PC-9 (cell line): Measurements from ENCODE around the gene GART. TPM values are rescaled to one million over a fixed set of nuclear protein-coding genes. Genes with fewer than 3 reads are reported as not detected.
"Not testable (repeated sequence)": the region's sequence is repeated elsewhere in the genome, so short reads cannot be mapped to it uniquely, and the experiment has no call there.

Experiments
- BruUV-seq: library from RNA; stranded (reverse); fragments of 400-500 nt; replicated peaks from 2 replicates; lab custom pipeline; 2021; lab: Mats Ljungman, UMichigan
- CTCF ChIA-PET: fragments of 300-600 bp; sonication (Branson Sonifier 250); formaldehyde crosslinking; loops from one replicate; lab custom pipeline; 2022; ENCODE audit warnings: antibody characterized with exemption; lab: Charles Lee
- POLR2A ChIA-PET: fragments of 300-600 bp; sonication (Branson Sonifier 250); formaldehyde crosslinking; loops from one replicate; lab custom pipeline; 2022; ENCODE audit warnings: antibody characterized with exemption; ENCODE audit not compliant: unreplicated experiment; lab: Charles Lee
- DNase-seq, 2 experiments: peaks; one replicate each; pipeline versions ENCODE4 v3.0.0 to v3.0.0-alpha.2; 2015 to 2022; ENCODE audit warnings: mixed read lengths in 1 of 2
- H2AFZ ChIP-seq: fragments of 200-600 bp; sonication (generic); 2 replicates; pipeline ENCODE4 v1.8.1; 2017; ENCODE audit warnings: antibody characterized with exemption
- H3F3A ChIP-seq: fragments of 200-600 bp; sonication (generic); 2 replicates; pipeline ENCODE4 v1.8.1; 2017; ENCODE audit warnings: antibody characterized with exemption, mild to moderate bottlenecking, low read depth; ENCODE audit not compliant: insufficient read depth
- H3K27ac ChIP-seq: fragments of 200-600 bp; sonication (generic); 2 replicates; pipeline ENCODE4 v1.6.1; 2016; ENCODE audit warnings: mixed run types
- H3K27me3 ChIP-seq: fragments of 200-600 bp; sonication (generic); 2 replicates; pipeline ENCODE4 v1.6.1; 2016; ENCODE audit warnings: low read depth, mixed run types; ENCODE audit not compliant: insufficient read depth
- H3K36me3 ChIP-seq: fragments of 200-600 bp; sonication (generic); 2 replicates; pipeline ENCODE4 v1.6.1; 2016; ENCODE audit warnings: low read depth, mixed run types
- H3K4me1 ChIP-seq: fragments of 200-600 bp; sonication (generic); replicated peaks from 2 replicates; pipeline ENCODE4 v1.6.1; 2016; ENCODE audit warnings: mixed run types; ENCODE audit not compliant: insufficient read depth
- H3K4me2 ChIP-seq: fragments of 200-600 bp; sonication (generic); 2 replicates; pipeline ENCODE4 v1.6.1; 2017; ENCODE audit warnings: mixed run types
- H3K4me3 ChIP-seq: fragments of 200-600 bp; sonication (generic); 2 replicates; pipeline ENCODE4 v1.6.1; 2016; ENCODE audit warnings: mixed run types
- H3K79me2 ChIP-seq: fragments of 200-600 bp; sonication (generic); 2 replicates; pipeline ENCODE4 v1.6.1; 2017; ENCODE audit warnings: low read depth, mixed run types
- H3K9me2 ChIP-seq: fragments of 200-600 bp; sonication (generic); 2 replicates; pipeline ENCODE4 v1.8.1; 2017; ENCODE audit warnings: mild to moderate bottlenecking; ENCODE audit not compliant: insufficient read depth
- H3K9me3 ChIP-seq: fragments of 200-600 bp; sonication (generic); 2 replicates; pipeline ENCODE4 v1.8.1; 2016; ENCODE audit warnings: low read depth; ENCODE audit not compliant: insufficient read depth
- H4K20me1 ChIP-seq: fragments of 200-600 bp; sonication (generic); 2 replicates; pipeline ENCODE4 v1.8.1; 2017; ENCODE audit not compliant: insufficient read depth
- CTCF ChIP-seq: fragments of 200-600 bp; sonication (generic); conservative IDR thresholded peaks from 2 replicates; pipeline ENCODE4 v1.6.1; 2017; ENCODE audit warnings: mixed run types, antibody characterized with exemption, mild to moderate bottlenecking, moderate library complexity
- EZH2 ChIP-seq: fragments of 200-600 bp; sonication (generic); IDR thresholded peaks from 2 replicates; pipeline ENCODE4 v1.8.0; 2017; ENCODE audit warnings: antibody characterized with exemption, low read depth
- intact Hi-C: fragments of 100-400 bp; cut with micrococcal nuclease; formaldehyde crosslinking; loops from one replicate; pipeline ENCODE4 v1.10.0; 2022; ENCODE audit not compliant: unreplicated experiment
- total RNA-seq: library from RNA; stranded (reverse); gene quantifications from 2 replicates; pipeline ENCODE4 v1.2.3, GENCODE V29; 2021

The GART gene
- total RNA-seq, 1 experiment from 2014 or later = 121 TPM

- Histone ChIP-seq H3K9me2 (no peaks in the 10 kb centered on the region), H2AFZ (no peak overlapping the region), H3K36me3 (no peaks in the 10 kb centered on the region), H3K4me3 (no peak overlapping the region), H3K27me3 (no peaks in the 10 kb centered on the region), H3K27ac (no peak overlapping the region), H3F3A (peaks cover 5% of the 10 kb centered on the region), H3K4me1 (0 out of 2 replicates have a peak, but pooled peaks cover 4% of the 10 kb centered on the region), H4K20me1 (no peaks in the 10 kb centered on the region), H3K4me2 (no peak overlapping the region), H3K79me2 (no peaks in the 10 kb centered on the region), H3K9me3 (no peaks in the 10 kb centered on the region)
- BruUV-seq = TSS peak; percentile 14
- no peak for TF ChIP-seq EZH2
- TF ChIP-seq CTCF = no peak
- intact Hi-C loops = no loop called here
- POLR2A ChIA-PET = no interaction called here
- CTCF ChIA-PET = no interaction called here
- DNase-seq = no peak
Observed at GRCh38 chr21:33477066-33477465, 64.9 kb downstream of the GART start.

GRCh38 chr21:33473344-33473743 is 68.6 kb downstream of the GART start:
- POLR2A ChIA-PET = no interaction called here
- CTCF ChIA-PET = interaction anchor here (0.6 kb wide), 1 partner anchor 763 kb away, joined by 5 read pairs; no protein-coding TSS in a partner anchor
- Histone ChIP-seq H3K9me2 (no peaks in the 10 kb centered on the region), H3K9me3 (no peaks in the 10 kb centered on the region), H3K79me2 (no peaks in the 10 kb centered on the region), H3K4me2 (no peak overlapping the region), H3F3A (no peaks in the 10 kb centered on the region), H3K36me3 (no peaks in the 10 kb centered on the region), H3K27me3 (no peaks in the 10 kb centered on the region), H4K20me1 (no peaks in the 10 kb centered on the region), H2AFZ (no peak overlapping the region), H3K4me3 (no peak overlapping the region), H3K4me1 (0 out of 2 replicates have a peak, but pooled peaks cover 3% of the 10 kb centered on the region), H3K27ac (no peak overlapping the region)
- no peak for DNase-seq
- BruUV-seq = no TSS peak
- intact Hi-C loops = no loop called here
- no peak for TF ChIP-seq CTCF
- TF ChIP-seq EZH2 = no peak

GRCh38 chr21:33470701-33471100 is 71.2 kb downstream of the GART start:
- H2AFZ ChIP-seq = no peak overlapping the region
- H3F3A ChIP-seq = no peaks in the 10 kb centered on the region
- H3K9me3 ChIP-seq = no peaks in the 10 kb centered on the region
- H3K4me1 ChIP-seq = no peaks in the 10 kb centered on the region
- H3K79me2 ChIP-seq = no peaks in the 10 kb centered on the region
- TF ChIP-seq CTCF (no peak), EZH2 (no peak)
- BruUV-seq = no TSS peak
- intact Hi-C loops = no loop called here
- ChIA-PET CTCF (no interaction called here), POLR2A (no interaction called here)
- H3K4me3 ChIP-seq = no peak overlapping the region
- H3K27ac ChIP-seq = no peak overlapping the region
- no peaks in the 10 kb centered on the region for H3K9me2 ChIP-seq
- no peak for DNase-seq
- H4K20me1 ChIP-seq = no peaks in the 10 kb centered on the region
- no peaks in the 10 kb centered on the region for H3K36me3 ChIP-seq
- H3K27me3 ChIP-seq = no peaks in the 10 kb centered on the region
- H3K4me2 ChIP-seq = no peak overlapping the region

- intact Hi-C loops, POLR2A ChIA-PET, H4K20me1 ChIP-seq: not testable (repeated sequence)
Observed at GRCh38 chr21:33469183-33469582, 72.7 kb downstream of the GART start.

More at GRCh38 chr21:33469183-33469582, 72.7 kb downstream of the GART start:
- H3K27ac ChIP-seq, H3K4me1 ChIP-seq, DNase-seq, H3F3A ChIP-seq, H3K9me2 ChIP-seq, H3K4me3 ChIP-seq, CTCF ChIA-PET, H3K9me3 ChIP-seq, H2AFZ ChIP-seq, BruUV-seq, H3K4me2 ChIP-seq, H3K79me2 ChIP-seq, H3K36me3 ChIP-seq, H3K27me3 ChIP-seq: not testable (repeated sequence)
